WTC11 (cell line): ENCODE results near the gene KCNH6. TPM values are rescaled to one million over a fixed set of nuclear protein-coding genes. Genes with fewer than 3 reads are reported as not detected.

ENCODE experiments used
- ATAC-seq: fragments of 200-7000 bp; cut with Tn5 transposase; 2 replicates; pipeline ENCODE4 v1.10.0; 2021; ENCODE audit warnings: mild to moderate bottlenecking, moderate library complexity
- CTCF ChIA-PET: fragments of 300-600 bp; sonication (Branson Sonifier 250); formaldehyde crosslinking; loops from one replicate; lab custom pipeline; 2021; ENCODE audit warnings: antibody characterized with exemption; lab: Charles Lee
- POLR2A ChIA-PET: fragments of 350-600 bp; sonication (Branson Sonifier 250); formaldehyde crosslinking; loops from one replicate; lab custom pipeline; 2021; ENCODE audit warnings: antibody characterized with exemption; lab: Charles Lee
- DNase-seq: peaks from one replicate; pipeline ENCODE4 v3.0.0; 2021; ENCODE audit warnings: low spot score
- H3K27ac Mint-ChIP-seq: 2 replicates; pipeline ENCODE4 v1.8.0; 2021; ENCODE audit warnings: mixed read lengths
- H3K27me3 Mint-ChIP-seq: 2 replicates; pipeline ENCODE4 v1.8.0; 2021; ENCODE audit warnings: low read depth, mild to moderate bottlenecking, moderate library complexity, mixed read lengths
- H3K36me3 Mint-ChIP-seq: 2 replicates; pipeline ENCODE4 v1.8.0; 2021; ENCODE audit warnings: mixed read lengths
- H3K4me1 Mint-ChIP-seq: 2 replicates; pipeline ENCODE4 v1.8.0; 2022; ENCODE audit warnings: mixed read lengths
- H3K4me3 Mint-ChIP-seq: 2 replicates; pipeline ENCODE4 v1.8.0; 2021; ENCODE audit warnings: mild to moderate bottlenecking, moderate library complexity, mixed read lengths
- H3K9me3 Mint-ChIP-seq: 2 replicates; pipeline ENCODE4 v1.8.0; 2021; ENCODE audit warnings: mixed read lengths
- ATF1 ChIP-seq: sonication (generic); formaldehyde crosslinking; IDR thresholded peaks from 2 replicates; pipeline ENCODE4 v1.8.1; 2023; ENCODE audit warnings: mild to moderate bottlenecking, moderate library complexity, missing genetic modification reagents
- ATF3 ChIP-seq: sonication (generic); formaldehyde crosslinking; conservative IDR thresholded peaks from 2 replicates; pipeline ENCODE4 v1.8.1; 2022; ENCODE audit warnings: mild to moderate bottlenecking, missing genetic modification reagents
- ATF6 ChIP-seq: sonication (generic); formaldehyde crosslinking; IDR thresholded peaks from 2 replicates; pipeline ENCODE4 v1.8.1; 2023; ENCODE audit warnings: mild to moderate bottlenecking, missing genetic modification reagents
- CBFB ChIP-seq: sonication (generic); formaldehyde crosslinking; IDR thresholded peaks from 2 replicates; pipeline ENCODE4 v1.8.1; 2022; ENCODE audit warnings: mild to moderate bottlenecking, low read depth, missing genetic modification reagents
- CREB1 ChIP-seq: sonication (generic); formaldehyde crosslinking; IDR thresholded peaks from 2 replicates; pipeline ENCODE4 v1.8.0; 2023; ENCODE audit warnings: mild to moderate bottlenecking, missing genetic modification reagents
- ELF4 ChIP-seq: sonication (generic); formaldehyde crosslinking; IDR thresholded peaks from 2 replicates; pipeline ENCODE4 v1.8.1; 2022; ENCODE audit warnings: low read depth, mild to moderate bottlenecking, moderate library complexity, missing genetic modification reagents
- FOXK1 ChIP-seq: sonication (generic); formaldehyde crosslinking; IDR thresholded peaks from 2 replicates; pipeline ENCODE4 v1.8.0; 2022; ENCODE audit warnings: mild to moderate bottlenecking, moderate library complexity, missing genetic modification reagents
- KAT7 ChIP-seq: sonication (generic); formaldehyde crosslinking; IDR thresholded peaks from 2 replicates; pipeline ENCODE4 v1.8.1; 2023; ENCODE audit warnings: missing genetic modification reagents, mild to moderate bottlenecking, borderline replicate concordance
- MYBL2 ChIP-seq: sonication (generic); formaldehyde crosslinking; IDR thresholded peaks from 2 replicates; pipeline ENCODE4 v1.8.1; 2023; ENCODE audit warnings: mild to moderate bottlenecking, moderate library complexity, missing genetic modification reagents
- NR3C1 ChIP-seq: sonication (generic); formaldehyde crosslinking; conservative IDR thresholded peaks from 2 replicates; pipeline ENCODE4 v1.8.1; 2023; ENCODE audit warnings: low read depth, mild to moderate bottlenecking, missing genetic modification reagents
- RELA ChIP-seq: sonication (generic); formaldehyde crosslinking; IDR thresholded peaks from 2 replicates; pipeline ENCODE4 v1.8.1; 2022; ENCODE audit warnings: missing genetic modification reagents, mild to moderate bottlenecking, borderline replicate concordance
- SMAD3 ChIP-seq: sonication (generic); formaldehyde crosslinking; IDR thresholded peaks from 2 replicates; pipeline ENCODE4 v1.8.0; 2022; ENCODE audit warnings: missing genetic modification reagents, mild to moderate bottlenecking, borderline replicate concordance
- ZNF263 ChIP-seq: sonication (generic); formaldehyde crosslinking; IDR thresholded peaks from 2 replicates; pipeline ENCODE4 v1.8.1; 2022; ENCODE audit warnings: low read depth, mild to moderate bottlenecking, moderate library complexity, missing genetic modification reagents
- ZNF317 ChIP-seq: sonication (generic); formaldehyde crosslinking; IDR thresholded peaks from 2 replicates; pipeline ENCODE4 v1.8.1; 2023; ENCODE audit warnings: low read depth, mild to moderate bottlenecking, moderate library complexity, missing genetic modification reagents, borderline replicate concordance
- ZNF423 ChIP-seq: fragments of 250-450 bp; sonication (Bioruptor Pico); IDR thresholded peaks from 2 replicates; pipeline ENCODE4 v2.1.2; 2022; ENCODE audit warnings: mild to moderate bottlenecking, moderate library complexity
- ZSCAN18 ChIP-seq: fragments of 250-450 bp; sonication (Bioruptor Pico); IDR thresholded peaks from 2 replicates; pipeline ENCODE4 v2.1.2; 2022; ENCODE audit warnings: mild to moderate bottlenecking, moderate library complexity
- total RNA-seq: library from RNA; stranded (reverse); gene quantifications from 3 replicates; pipeline ENCODE4 v1.2.3, GENCODE V29; 2021
- TF ChIP-seq, protein P1 (sequence below): sonication (generic); formaldehyde crosslinking; IDR thresholded peaks from 2 replicates; pipeline ENCODE4 v1.8.1; 2022; ENCODE audit warnings: low read depth, mild to moderate bottlenecking, moderate library complexity, missing genetic modification reagents, borderline replicate concordance
- TF ChIP-seq, protein P2 (sequence below): fragments of 250-450 bp; sonication (Bioruptor Pico); IDR thresholded peaks from 2 replicates; pipeline ENCODE4 v1.9.0; 2021; ENCODE audit warnings: mild to moderate bottlenecking
- TF ChIP-seq, protein P3 (sequence below): fragments of 200-600 bp; IDR thresholded peaks from 2 replicates; pipeline ENCODE4 v1.8.0; 2022; ENCODE audit warnings: antibody characterized with exemption
- TF ChIP-seq, protein P4 (sequence below): sonication (generic); formaldehyde crosslinking; IDR thresholded peaks from 2 replicates; pipeline ENCODE4 v1.8.1; 2023; ENCODE audit warnings: mild to moderate bottlenecking, missing genetic modification reagents, moderate library complexity
- TF ChIP-seq, protein P5 (sequence below): sonication (generic); formaldehyde crosslinking; IDR thresholded peaks from 2 replicates; pipeline ENCODE4 v1.8.1; 2022; ENCODE audit warnings: low read depth, missing genetic modification reagents, borderline replicate concordance

Gene KCNH6
- total RNA-seq, 1 experiment from 2014 or later, result 2.1 TPM

DNA sequence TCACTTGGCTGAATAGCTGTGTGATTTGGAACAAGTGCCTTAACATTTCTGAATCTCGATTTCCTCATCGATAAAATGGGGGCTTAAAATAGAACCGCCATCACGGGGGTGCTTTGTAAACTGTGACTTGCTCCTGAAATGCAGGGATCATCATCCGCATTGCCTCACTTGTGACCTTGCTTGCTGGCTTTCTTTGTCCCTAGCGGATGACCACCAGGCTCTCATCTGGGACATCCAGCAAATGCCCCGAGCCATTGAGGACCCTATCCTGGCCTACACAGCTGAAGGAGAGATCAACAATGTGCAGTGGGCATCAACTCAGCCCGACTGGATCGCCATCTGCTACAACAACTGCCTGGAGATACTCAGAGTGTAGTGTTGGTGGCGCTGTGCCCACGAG, 65.6 kb downstream of the KCNH6 start (continued):
- TF ChIP-seq ZNF317, result no peak

GRCh38 chr17:63589646-63590045, 66.5 kb downstream of the KCNH6 start:
- no peaks in the 10 kb centered on the region for H3K4me1 Mint-ChIP-seq
- no peaks in the 10 kb centered on the region for H3K9me3 Mint-ChIP-seq
- no peak overlapping the region for H3K4me3 Mint-ChIP-seq
- DNase-seq, result no peak
- ChIA-PET POLR2A (no interaction called here), CTCF (no interaction called here)
- TF ChIP-seq KAT7 (CRISPR knock-in tag), result no peak
- no peak for TF ChIP-seq MYBL2 (CRISPR knock-in tag)
- no peak for TF ChIP-seq ZSCAN18 (CRISPR knock-in tag)
- TF ChIP-seq, protein P1, sequence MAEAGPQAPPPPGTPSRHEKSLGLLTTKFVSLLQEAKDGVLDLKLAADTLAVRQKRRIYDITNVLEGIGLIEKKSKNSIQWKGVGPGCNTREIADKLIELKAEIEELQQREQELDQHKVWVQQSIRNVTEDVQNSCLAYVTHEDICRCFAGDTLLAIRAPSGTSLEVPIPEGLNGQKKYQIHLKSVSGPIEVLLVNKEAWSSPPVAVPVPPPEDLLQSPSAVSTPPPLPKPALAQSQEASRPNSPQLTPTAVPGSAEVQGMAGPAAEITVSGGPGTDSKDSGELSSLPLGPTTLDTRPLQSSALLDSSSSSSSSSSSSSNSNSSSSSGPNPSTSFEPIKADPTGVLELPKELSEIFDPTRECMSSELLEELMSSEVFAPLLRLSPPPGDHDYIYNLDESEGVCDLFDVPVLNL (CRISPR knock-in tag), result no peak
- no peak for TF ChIP-seq ATF1 (CRISPR knock-in tag)
- H3K27me3 Mint-ChIP-seq, result no peaks in the 10 kb centered on the region
- H3K36me3 Mint-ChIP-seq, result peaks cover 53% of the 10 kb centered on the region
- no peak overlapping the region for H3K27ac Mint-ChIP-seq
- ATAC-seq, result no peak

DNA sequence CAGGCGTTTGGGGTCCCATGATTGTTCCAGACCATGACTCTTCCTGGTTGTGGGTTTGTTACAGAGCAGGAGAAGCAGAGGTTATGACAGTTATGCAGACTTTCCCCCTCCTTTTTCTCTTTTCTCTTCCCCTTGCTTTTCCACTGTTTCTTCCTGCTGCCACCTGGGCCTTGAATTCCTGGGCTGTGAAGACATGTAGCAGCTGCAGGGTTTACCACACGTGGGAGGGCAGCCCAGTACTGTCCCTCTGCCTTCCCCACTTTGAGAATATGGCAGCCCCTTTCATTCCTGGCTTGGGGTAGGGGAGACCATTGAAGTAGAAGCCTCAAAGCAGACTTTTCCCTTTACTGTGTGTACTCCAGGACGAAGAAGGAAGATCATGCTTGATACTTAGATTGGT, 69.6 kb downstream of the KCNH6 start:
- Mint-ChIP-seq H3K9me3 (no peaks in the 10 kb centered on the region), H3K4me1 (no peaks in the 10 kb centered on the region), H3K27ac (no peak overlapping the region), H3K27me3 (no peaks in the 10 kb centered on the region), H3K4me3 (no peak overlapping the region), H3K36me3 (peaks cover 38% of the 10 kb centered on the region)
- ChIA-PET POLR2A (no interaction called here), CTCF (interaction anchor here (1.0 to 1.6 kb wide), 3 partner anchors 20 to 167 kb away, joined by 3 to 6 read pairs (median 5); partner anchors contain the start of gene KCNH6)
- DNase-seq, result no peak
- no peak for ATAC-seq
- TF ChIP-seq, protein P2, sequence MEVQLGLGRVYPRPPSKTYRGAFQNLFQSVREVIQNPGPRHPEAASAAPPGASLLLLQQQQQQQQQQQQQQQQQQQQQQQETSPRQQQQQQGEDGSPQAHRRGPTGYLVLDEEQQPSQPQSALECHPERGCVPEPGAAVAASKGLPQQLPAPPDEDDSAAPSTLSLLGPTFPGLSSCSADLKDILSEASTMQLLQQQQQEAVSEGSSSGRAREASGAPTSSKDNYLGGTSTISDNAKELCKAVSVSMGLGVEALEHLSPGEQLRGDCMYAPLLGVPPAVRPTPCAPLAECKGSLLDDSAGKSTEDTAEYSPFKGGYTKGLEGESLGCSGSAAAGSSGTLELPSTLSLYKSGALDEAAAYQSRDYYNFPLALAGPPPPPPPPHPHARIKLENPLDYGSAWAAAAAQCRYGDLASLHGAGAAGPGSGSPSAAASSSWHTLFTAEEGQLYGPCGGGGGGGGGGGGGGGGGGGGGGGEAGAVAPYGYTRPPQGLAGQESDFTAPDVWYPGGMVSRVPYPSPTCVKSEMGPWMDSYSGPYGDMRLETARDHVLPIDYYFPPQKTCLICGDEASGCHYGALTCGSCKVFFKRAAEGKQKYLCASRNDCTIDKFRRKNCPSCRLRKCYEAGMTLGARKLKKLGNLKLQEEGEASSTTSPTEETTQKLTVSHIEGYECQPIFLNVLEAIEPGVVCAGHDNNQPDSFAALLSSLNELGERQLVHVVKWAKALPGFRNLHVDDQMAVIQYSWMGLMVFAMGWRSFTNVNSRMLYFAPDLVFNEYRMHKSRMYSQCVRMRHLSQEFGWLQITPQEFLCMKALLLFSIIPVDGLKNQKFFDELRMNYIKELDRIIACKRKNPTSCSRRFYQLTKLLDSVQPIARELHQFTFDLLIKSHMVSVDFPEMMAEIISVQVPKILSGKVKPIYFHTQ, result no peak
- TF ChIP-seq CREB1 (CRISPR knock-in tag) (no peak), NR3C1 (CRISPR knock-in tag) (no peak), ZNF423 (CRISPR knock-in tag) (no peak), CBFB (CRISPR knock-in tag) (no peak), ATF6 (no peak), ZNF263 (CRISPR knock-in tag) (no peak), ATF3 (CRISPR knock-in tag) (no peak), FOXK1 (CRISPR knock-in tag) (no peak), ELF4 (no peak), ATF1 (CRISPR knock-in tag) (no peak), RELA (no peak), SMAD3 (CRISPR knock-in tag) (no peak)
- TF ChIP-seq, protein P3, sequence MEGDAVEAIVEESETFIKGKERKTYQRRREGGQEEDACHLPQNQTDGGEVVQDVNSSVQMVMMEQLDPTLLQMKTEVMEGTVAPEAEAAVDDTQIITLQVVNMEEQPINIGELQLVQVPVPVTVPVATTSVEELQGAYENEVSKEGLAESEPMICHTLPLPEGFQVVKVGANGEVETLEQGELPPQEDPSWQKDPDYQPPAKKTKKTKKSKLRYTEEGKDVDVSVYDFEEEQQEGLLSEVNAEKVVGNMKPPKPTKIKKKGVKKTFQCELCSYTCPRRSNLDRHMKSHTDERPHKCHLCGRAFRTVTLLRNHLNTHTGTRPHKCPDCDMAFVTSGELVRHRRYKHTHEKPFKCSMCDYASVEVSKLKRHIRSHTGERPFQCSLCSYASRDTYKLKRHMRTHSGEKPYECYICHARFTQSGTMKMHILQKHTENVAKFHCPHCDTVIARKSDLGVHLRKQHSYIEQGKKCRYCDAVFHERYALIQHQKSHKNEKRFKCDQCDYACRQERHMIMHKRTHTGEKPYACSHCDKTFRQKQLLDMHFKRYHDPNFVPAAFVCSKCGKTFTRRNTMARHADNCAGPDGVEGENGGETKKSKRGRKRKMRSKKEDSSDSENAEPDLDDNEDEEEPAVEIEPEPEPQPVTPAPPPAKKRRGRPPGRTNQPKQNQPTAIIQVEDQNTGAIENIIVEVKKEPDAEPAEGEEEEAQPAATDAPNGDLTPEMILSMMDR, result no peak
- TF ChIP-seq, protein P4, sequence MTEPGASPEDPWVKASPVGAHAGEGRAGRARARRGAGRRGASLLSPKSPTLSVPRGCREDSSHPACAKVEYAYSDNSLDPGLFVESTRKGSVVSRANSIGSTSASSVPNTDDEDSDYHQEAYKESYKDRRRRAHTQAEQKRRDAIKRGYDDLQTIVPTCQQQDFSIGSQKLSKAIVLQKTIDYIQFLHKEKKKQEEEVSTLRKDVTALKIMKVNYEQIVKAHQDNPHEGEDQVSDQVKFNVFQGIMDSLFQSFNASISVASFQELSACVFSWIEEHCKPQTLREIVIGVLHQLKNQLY (CRISPR knock-in tag), result no peak
- TF ChIP-seq, protein P5, sequence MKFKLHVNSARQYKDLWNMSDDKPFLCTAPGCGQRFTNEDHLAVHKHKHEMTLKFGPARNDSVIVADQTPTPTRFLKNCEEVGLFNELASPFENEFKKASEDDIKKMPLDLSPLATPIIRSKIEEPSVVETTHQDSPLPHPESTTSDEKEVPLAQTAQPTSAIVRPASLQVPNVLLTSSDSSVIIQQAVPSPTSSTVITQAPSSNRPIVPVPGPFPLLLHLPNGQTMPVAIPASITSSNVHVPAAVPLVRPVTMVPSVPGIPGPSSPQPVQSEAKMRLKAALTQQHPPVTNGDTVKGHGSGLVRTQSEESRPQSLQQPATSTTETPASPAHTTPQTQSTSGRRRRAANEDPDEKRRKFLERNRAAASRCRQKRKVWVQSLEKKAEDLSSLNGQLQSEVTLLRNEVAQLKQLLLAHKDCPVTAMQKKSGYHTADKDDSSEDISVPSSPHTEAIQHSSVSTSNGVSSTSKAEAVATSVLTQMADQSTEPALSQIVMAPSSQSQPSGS (CRISPR knock-in tag), result no peak
